ENCODE measurements around the gene ACKR3. TPM values are rescaled to one million over a fixed set of nuclear protein-coding genes. Genes with fewer than 3 reads are reported as not detected.

The ACKR3 gene
- total RNA-seq, 2 experiments from 2014 or later: 0.61 to 0.74 TPM

DNA sequence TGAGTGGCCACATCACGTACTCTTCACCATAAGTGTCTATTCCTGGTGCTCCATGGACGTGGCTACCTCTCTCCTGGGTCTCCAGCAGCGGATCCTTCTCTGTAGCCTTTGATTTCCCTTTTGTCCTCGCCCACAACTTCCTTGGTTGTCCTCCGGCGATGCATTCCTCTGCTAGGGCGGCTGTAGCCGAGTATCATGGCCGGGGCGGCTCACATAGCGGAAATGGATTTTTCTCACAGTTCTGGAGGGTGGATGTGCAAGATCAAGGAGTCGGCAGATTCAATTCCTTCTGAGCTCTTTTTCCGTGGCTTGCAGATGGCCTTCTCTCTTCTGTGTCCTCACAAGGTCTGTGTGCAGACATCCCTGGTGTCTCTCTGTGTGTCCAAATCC lies 35.7 kb downstream of the ACKR3 start:
- Histone ChIP-seq H3K27me3 (ENCODE audit: control insufficient read depth in 1 of 2, insufficient read depth in 2 of 2, low read length in 2 of 2) (no peaks in the 10 kb centered on the region), H3K4me3 (ENCODE audit: low read length) (no peak overlapping the region), H3K4me1 (ENCODE audit: insufficient read depth, low read length) (peaks cover 2% of the 10 kb centered on the region), H3K9me3 (ENCODE audit: control insufficient read depth in 1 of 2, insufficient read depth in 1 of 2, low read length in 2 of 2) (no peaks in the 10 kb centered on the region), H3K36me3 (ENCODE audit: insufficient read depth, low read length) (no peaks in the 10 kb centered on the region), H3K27ac (ENCODE audit: low read depth in 1 of 2, low read length in 2 of 2) (no peak overlapping the region)
- TF ChIP-seq, protein P1, sequence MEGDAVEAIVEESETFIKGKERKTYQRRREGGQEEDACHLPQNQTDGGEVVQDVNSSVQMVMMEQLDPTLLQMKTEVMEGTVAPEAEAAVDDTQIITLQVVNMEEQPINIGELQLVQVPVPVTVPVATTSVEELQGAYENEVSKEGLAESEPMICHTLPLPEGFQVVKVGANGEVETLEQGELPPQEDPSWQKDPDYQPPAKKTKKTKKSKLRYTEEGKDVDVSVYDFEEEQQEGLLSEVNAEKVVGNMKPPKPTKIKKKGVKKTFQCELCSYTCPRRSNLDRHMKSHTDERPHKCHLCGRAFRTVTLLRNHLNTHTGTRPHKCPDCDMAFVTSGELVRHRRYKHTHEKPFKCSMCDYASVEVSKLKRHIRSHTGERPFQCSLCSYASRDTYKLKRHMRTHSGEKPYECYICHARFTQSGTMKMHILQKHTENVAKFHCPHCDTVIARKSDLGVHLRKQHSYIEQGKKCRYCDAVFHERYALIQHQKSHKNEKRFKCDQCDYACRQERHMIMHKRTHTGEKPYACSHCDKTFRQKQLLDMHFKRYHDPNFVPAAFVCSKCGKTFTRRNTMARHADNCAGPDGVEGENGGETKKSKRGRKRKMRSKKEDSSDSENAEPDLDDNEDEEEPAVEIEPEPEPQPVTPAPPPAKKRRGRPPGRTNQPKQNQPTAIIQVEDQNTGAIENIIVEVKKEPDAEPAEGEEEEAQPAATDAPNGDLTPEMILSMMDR (IDR thresholded peaks at IDR 0.05): no peak
- intact Hi-C loops (cut with DNase I, micrococcal nuclease): no loop called here
- Mint-ChIP-seq H3K9me3 (no peaks in the 10 kb centered on the region), H3K27me3 (peaks cover 55% of the 10 kb centered on the region), H3K27ac (no peak overlapping the region), H3K36me3 (ENCODE audit: low read depth) (no peaks in the 10 kb centered on the region), H3K4me1 (ENCODE audit: low read depth) (no peaks in the 10 kb centered on the region), H3K4me3 (no peak overlapping the region)
- POLR2A ChIA-PET: no interaction called here
- DNase-seq (no peak), ATAC-seq (ENCODE audit: poor library complexity) (no peak)
- CTCF ChIA-PET: no interaction called here

DNA sequence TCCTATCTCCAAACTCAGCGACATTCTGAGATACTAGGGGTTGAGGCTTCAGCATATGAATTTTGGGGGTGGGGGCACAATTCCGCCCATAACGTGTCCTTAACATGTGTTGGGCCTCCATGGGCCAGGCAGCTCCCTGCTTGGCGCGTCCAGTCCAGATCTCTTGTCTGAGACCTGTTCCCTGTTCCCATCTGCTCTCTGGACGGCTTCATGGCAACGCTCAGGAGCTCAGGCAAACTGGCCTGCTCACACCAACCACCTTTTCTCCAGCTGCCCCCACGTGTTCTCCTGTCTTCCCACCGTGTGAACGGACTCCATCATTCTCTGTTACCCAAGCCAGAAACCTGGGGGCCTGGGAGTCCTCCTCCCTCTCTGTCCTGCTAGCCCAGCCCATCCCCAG lies 36.4 kb downstream of the ACKR3 start:
- Histone ChIP-seq H3K9me3 (ENCODE audit: control insufficient read depth in 1 of 2, insufficient read depth in 1 of 2, low read length in 2 of 2) (no peaks in the 10 kb centered on the region), H3K27ac (ENCODE audit: low read depth in 1 of 2, low read length in 2 of 2) (no peak overlapping the region), H3K4me3 (ENCODE audit: low read length) (no peak overlapping the region), H3K4me1 (ENCODE audit: insufficient read depth, low read length) (peaks cover 2% of the 10 kb centered on the region), H3K27me3 (ENCODE audit: control insufficient read depth in 1 of 2, insufficient read depth in 2 of 2, low read length in 2 of 2) (no peaks in the 10 kb centered on the region), H3K36me3 (ENCODE audit: insufficient read depth, low read length) (no peaks in the 10 kb centered on the region)
- H3K36me3 Mint-ChIP-seq (ENCODE audit: low read depth): no peaks in the 10 kb centered on the region
- H3K9me3 Mint-ChIP-seq: no peaks in the 10 kb centered on the region
- DNase-seq (no peak), ATAC-seq (ENCODE audit: poor library complexity) (no peak)
- ChIA-PET CTCF (no interaction called here), POLR2A (no interaction called here)
- H3K27ac Mint-ChIP-seq: no peak overlapping the region
- TF ChIP-seq, protein P1 (IDR thresholded peaks at IDR 0.05): no peak
- peaks cover 53% of the 10 kb centered on the region for H3K27me3 Mint-ChIP-seq
- no peaks in the 10 kb centered on the region for H3K4me1 Mint-ChIP-seq (ENCODE audit: low read depth)
- no peak overlapping the region for H3K4me3 Mint-ChIP-seq
- intact Hi-C loops (cut with DNase I, micrococcal nuclease): no loop called here

DNA sequence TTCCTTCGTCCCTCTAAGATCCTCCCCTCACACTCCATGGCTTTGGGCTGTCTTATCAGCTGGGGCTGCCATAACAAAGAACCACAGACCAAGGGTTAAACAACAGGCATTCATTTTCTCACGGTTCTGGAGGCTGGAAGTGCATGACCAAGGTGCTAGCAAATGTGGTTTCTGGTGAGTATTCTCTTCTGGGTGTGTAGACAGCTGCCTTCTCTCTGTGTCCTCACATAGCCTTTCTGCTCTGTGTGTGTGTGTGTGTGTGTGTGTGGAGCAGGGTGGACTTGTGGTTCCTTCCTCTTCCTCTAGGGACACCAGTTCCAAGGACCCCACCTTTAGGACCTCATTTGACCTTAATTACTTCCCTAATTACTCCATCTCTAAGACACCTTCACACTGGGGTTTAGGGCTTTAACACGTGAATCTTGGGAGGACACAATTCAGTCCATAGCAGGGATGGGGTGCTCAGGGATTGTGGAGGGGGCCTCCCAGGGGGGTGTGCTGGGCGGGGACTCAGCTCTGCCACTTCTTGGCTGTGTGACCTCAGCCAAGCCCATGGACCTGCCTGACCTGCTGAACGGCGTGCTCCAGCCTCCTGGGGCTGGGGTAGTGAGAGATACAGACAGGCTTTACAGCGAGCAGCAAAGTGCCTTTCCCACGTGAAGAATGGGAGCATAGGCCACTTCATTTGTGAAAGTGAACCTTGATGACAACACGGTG lies 38.0 kb downstream of the ACKR3 start:
- Histone ChIP-seq H3K27ac (ENCODE audit: low read depth in 1 of 2, low read length in 2 of 2) (no peak overlapping the region), H3K9me3 (ENCODE audit: control insufficient read depth in 1 of 2, insufficient read depth in 1 of 2, low read length in 2 of 2) (no peaks in the 10 kb centered on the region), H3K27me3 (ENCODE audit: control insufficient read depth in 1 of 2, insufficient read depth in 2 of 2, low read length in 2 of 2) (no peaks in the 10 kb centered on the region), H3K4me3 (ENCODE audit: low read length) (no peak overlapping the region), H3K4me1 (ENCODE audit: insufficient read depth, low read length) (peaks cover 2% of the 10 kb centered on the region), H3K36me3 (ENCODE audit: insufficient read depth, low read length) (no peaks in the 10 kb centered on the region)
- Mint-ChIP-seq H3K4me1 (ENCODE audit: low read depth) (no peaks in the 10 kb centered on the region), H3K27ac (no peak overlapping the region), H3K9me3 (no peaks in the 10 kb centered on the region), H3K36me3 (ENCODE audit: low read depth) (no peaks in the 10 kb centered on the region), H3K4me3 (no peak overlapping the region), H3K27me3 (peaks cover 40% of the 10 kb centered on the region)
- ChIA-PET CTCF (no interaction called here), POLR2A (no interaction called here)
- intact Hi-C loops (cut with DNase I, micrococcal nuclease): no loop called here
- no peak for ATAC-seq (ENCODE audit: poor library complexity)
- DNase-seq: peak in 2 of 14 experiments; percentile 8 to 47
- TF ChIP-seq, protein P1 (IDR thresholded peaks at IDR 0.05): no peak
